ENCODE measurements around the gene GPRC5A. TPM values are rescaled to one million over a fixed set of nuclear protein-coding genes. Genes with fewer than 3 reads are reported as not detected.

Gene GPRC5A
- total and polyA plus RNA-seq, 2 of the 8 experiments (the other 6 are each of a cell fraction or from before 2014, with no cell fraction given) = 1.0 to 1.4 TPM

GRCh38 chr12:12912711-12913110 lies 21.3 kb downstream of the GPRC5A start:
- no peak overlapping the region for H3K23ac ChIP-seq (ENCODE audit: insufficient read length)
- no peaks in the 10 kb centered on the region for H3K79me1 ChIP-seq (ENCODE audit: low read depth, low read length)
- no peaks in the 10 kb centered on the region for H3K23me2 ChIP-seq (ENCODE audit: low read depth, low read length)
- no peak overlapping the region for H4K5ac ChIP-seq (ENCODE audit: insufficient read length, low read depth, low read length)
- no peak overlapping the region for H2BK5ac ChIP-seq (ENCODE audit: low read depth, low read length)
- no peak overlapping the region for H4K91ac ChIP-seq (replicated peaks; ENCODE audit: insufficient read length, low read length)
- H3K56ac ChIP-seq (replicated peaks; ENCODE audit: insufficient read length, low read depth, low read length) = no peak overlapping the region
- H3K9me3 ChIP-seq (ENCODE audit: insufficient read depth in 2 of 2, low read depth in 1 of 2, low read length in 1 of 2) = no peaks in the 10 kb centered on the region
- H2BK120ac ChIP-seq (replicated peaks; ENCODE audit: low read depth, low read length) = no peak overlapping the region
- no peak overlapping the region for H3K4me3 ChIP-seq (ENCODE audit: extremely low read depth in 1 of 4, insufficient read depth in 2 of 4, low read depth in 3 of 4, low read length in 4 of 4)
- H3K79me2 ChIP-seq (ENCODE audit: control insufficient read depth in 1 of 2, insufficient read depth in 2 of 2, low read length in 2 of 2) = no peaks in the 10 kb centered on the region
- H4K20me1 ChIP-seq (replicated peaks in 1 of 2; ENCODE audit: control insufficient read depth in 1 of 2, insufficient read depth in 2 of 2, low read length in 2 of 2) = no peaks in the 10 kb centered on the region
- no peak overlapping the region for H3K4me2 ChIP-seq (ENCODE audit: insufficient read depth in 1 of 2, low read depth in 2 of 2, low read length in 2 of 2)
- H3K36me3 ChIP-seq (ENCODE audit: control insufficient read depth in 2 of 4, insufficient read depth in 4 of 4, low read length in 3 of 4) = no peaks in the 10 kb centered on the region
- FAIRE-seq (no peak), DNase-seq (ENCODE audit: low read depth in 1 of 2, low spot score in 2 of 2) (no peak)
- no peak overlapping the region for H3K4ac ChIP-seq (replicated peaks; ENCODE audit: insufficient read length, low read depth, low read length)
- no peak overlapping the region for H2AFZ ChIP-seq (ENCODE audit: low read length)
- peak overlapping the region; percentile 13; the same call in 1 of the 2 replicates for H2BK15ac ChIP-seq (ENCODE audit: low read length)
- CTCF ChIA-PET (ENCODE audit: partially characterized antibody) = interaction anchor here (0.6 to 11.7 kb wide), 6 partner anchors 21 to 1333 kb away, joined by 3 to 162 read pairs (median 5); partner anchors contain the start of gene GPRC5A
- no peaks in the 10 kb centered on the region; a peak in 1 of 7 replicates for H3K27me3 ChIP-seq (replicated peaks in 1 of 4; ENCODE audit: control insufficient read depth in 3 of 4, extremely low read depth in 1 of 4, insufficient read depth in 3 of 4, low read length in 3 of 4)
- 97% methylated on average over 5 of the region's 5 CpGs; no CpG with 5 or more reads in 1 of the 2 experiments for WGBS, 2 experiments (ENCODE audit: extremely low coverage in 1 of 2, insufficient coverage in 1 of 2, insufficient read length in 1 of 2, insufficient replicate concordance in 2 of 2, low coverage in 1 of 2, low lambda C conversion rate in 2 of 2, missing lambda C conversion rate in 1 of 2)
- H3K14ac ChIP-seq (ENCODE audit: insufficient read length) = no peak overlapping the region
- POLR2A ChIA-PET (ENCODE audit: partially characterized antibody) = no interaction called here
- H3K18ac ChIP-seq (ENCODE audit: extremely low read depth, low read length) = no peak overlapping the region
- no peak overlapping the region for H2BK12ac ChIP-seq (ENCODE audit: low read depth, low read length)
- no peak overlapping the region for H3K27ac ChIP-seq (ENCODE audit: low read depth, low read length)
- H3K4me1 ChIP-seq (replicated peaks in 1 of 4; ENCODE audit: control insufficient read depth in 3 of 4, insufficient read depth in 4 of 4, low read length in 3 of 4) = peaks cover 0 to 6% (median 1%) of the 10 kb centered on the region in 4 experiments; a peak in 4 of 7 replicates
- H2BK20ac ChIP-seq (ENCODE audit: low read length) = no peak overlapping the region
- H2AK5ac ChIP-seq (ENCODE audit: low read depth, low read length) = no peak overlapping the region
- H4K8ac ChIP-seq (ENCODE audit: extremely low read depth, insufficient read depth, low read length) = no peak overlapping the region
- H3K9ac ChIP-seq (replicated peaks in 1 of 4; ENCODE audit: extremely low read depth in 1 of 4, low read depth in 3 of 4, low read length in 3 of 4) = no peak overlapping the region
- TF ChIP-seq RBBP5 (IDR thresholded peaks at IDR 0.05; ENCODE audit: borderline replicate concordance, low read depth, low read length) = no peak
- no peak for TF ChIP-seq EZH2 (IDR thresholded peaks at IDR 0.05; ENCODE audit: low read depth, low read length, severe bottlenecking)
- TF ChIP-seq SP1 (IDR thresholded peaks at IDR 0.05; ENCODE audit: low read depth, low read length) = no peak
- no peak for TF ChIP-seq KDM5A (IDR thresholded peaks at IDR 0.05; ENCODE audit: low read length)
- TF ChIP-seq BCL11A (IDR thresholded peaks at IDR 0.05; ENCODE audit: low read depth in 2 of 2, low read length in 2 of 2) = no peak
- TF ChIP-seq EP300 (IDR thresholded peaks at IDR 0.05; ENCODE audit: borderline replicate concordance in 1 of 2, low read depth in 2 of 2, low read length in 2 of 2) = no peak
- TF ChIP-seq ASH2L (IDR thresholded peaks at IDR 0.05; ENCODE audit: low read length) = no peak
- no peak for TF ChIP-seq GABPA (IDR thresholded peaks at IDR 0.05; ENCODE audit: borderline replicate concordance, insufficient read depth, low read length)
- TF ChIP-seq GTF2F1 (IDR thresholded peaks at IDR 0.05; ENCODE audit: borderline replicate concordance, low read depth, low read length) = no peak
- no peak for TF ChIP-seq EGR1 (IDR thresholded peaks at IDR 0.05; ENCODE audit: borderline replicate concordance, low read depth, low read length)
- TF ChIP-seq MAX (IDR thresholded peaks at IDR 0.05) = no peak
- TF ChIP-seq BACH1 (IDR thresholded peaks at IDR 0.05; ENCODE audit: low read length) = no peak
- no peak for TF ChIP-seq BRCA1 (IDR thresholded peaks at IDR 0.05; ENCODE audit: low read depth, low read length)
- no peak for TF ChIP-seq RXRA (IDR thresholded peaks at IDR 0.05; ENCODE audit: insufficient read depth, low read depth, low read length)
